HEK293T (cell line): Measurements from ENCODE around the gene CYB5R2.

Experiments used
- FOXM1 ChIP-seq: fragments of 450-650 bp; IDR thresholded peaks from 2 replicates; pipeline ENCODE4 v1.6.1; 2017; ENCODE audit warnings: mild to moderate bottlenecking, borderline replicate concordance
- PKNOX1 ChIP-seq: fragments of 450-650 bp; IDR thresholded peaks from 2 replicates; pipeline ENCODE4 v1.6.1; 2016
- SP1 ChIP-seq: fragments of 450-650 bp; IDR thresholded peaks from 2 replicates; pipeline ENCODE4 v1.6.1; 2017
- SUZ12 ChIP-seq: fragments of 450-650 bp; IDR thresholded peaks from 2 replicates; pipeline ENCODE4 v1.6.1; 2016; ENCODE audit warnings: mild to moderate bottlenecking
- ZNF384 ChIP-seq: fragments of 450-650 bp; IDR thresholded peaks from 2 replicates; pipeline ENCODE4 v1.6.1; 2016

GRCh38 chr11:7632211-7632610, 41.1 kb downstream of the CYB5R2 start:
- TF ChIP-seq SP1, result no peak
- no peak for TF ChIP-seq PKNOX1
- TF ChIP-seq ZNF384, result no peak
- TF ChIP-seq SUZ12, result no peak
- TF ChIP-seq FOXM1, result no peak
